HepG2 (cell line): ENCODE results near the gene LRRC3C. TPM values are rescaled to one million over a fixed set of nuclear protein-coding genes. Genes with fewer than 3 reads are reported as not detected.
A peak's percentile ranks its signal among the peaks of the same experiment; 100 is the strongest.

ENCODE experiments used
- ATAC-seq: fragments of 200-7000 bp; cut with Tn5 transposase; 3 replicates; pipeline ENCODE4 v1.9.1; 2020; ENCODE audit warnings: mild to moderate bottlenecking, moderate library complexity
- BruUV-seq: library from RNA; stranded (reverse); fragments of 400-500 nt; replicated peaks from 2 replicates; lab custom pipeline; 2021; lab: Mats Ljungman, UMichigan
- CTCF ChIA-PET: fragments of 300-600 bp; formaldehyde crosslinking; extraction: SDS; loops from one replicate; lab custom pipeline; 2021; ENCODE audit warnings: low total read pairs, inconsistent platforms, low intra/inter-chr PET ratio; lab: Yijun Ruan, JAX
- POLR2A ChIA-PET: fragments of 350-600 bp; sonication (Branson Sonifier 250); formaldehyde crosslinking; loops from one replicate; lab custom pipeline; 2020; ENCODE audit warnings: antibody characterized with exemption, inconsistent platforms; lab: Yijun Ruan, JAX
- DNase-seq: peaks from one replicate; pipeline ENCODE4 v3.0.0-alpha.2; 2015; ENCODE audit warnings: low spot score
- FAIRE-seq: peaks from 3 replicates; lab custom pipeline; 2011; peaks lifted over from hg19 to GRCh38; lab: Jason Lieb, UNC
- H2AFZ ChIP-seq: one replicate; pipeline ENCODE4 v1.6.1; 2011; ENCODE audit warnings: low read length, inconsistent platforms
- H3K27ac ChIP-seq: fragments of 300-600 bp; 3 replicates; pipeline ENCODE4 v1.8.0; 2011; ENCODE audit warnings: mixed run types, mild to moderate bottlenecking, mixed read lengths, low read length, inconsistent platforms; ENCODE audit not compliant: insufficient read depth; ENCODE audit errors: extremely low read length
- H3K27me3 ChIP-seq, 2 experiments: fragments of 200-600 bp in 1 of 2; 2 replicates in 1 of 2; 3 replicates in 1 of 2; pipeline versions ENCODE4 v1.6.0 to v1.8.0; 2011; ENCODE audit warnings: low read length in 2 of 2, mild to moderate bottlenecking in 2 of 2, moderate library complexity in 2 of 2, inconsistent platforms in 1 of 2; ENCODE audit not compliant: insufficient read depth in 2 of 2, control insufficient read depth in 1 of 2
- H3K36me3 ChIP-seq, 2 experiments: fragments of 200-600 bp in 1 of 2; replicated peaks in 1 of 2; 2 replicates in 1 of 2; 3 replicates in 1 of 2; pipeline versions ENCODE4 v1.5.1 to v1.8.0; 2011; ENCODE audit warnings: low read length in 2 of 2, inconsistent platforms in 1 of 2; ENCODE audit not compliant: insufficient read depth in 2 of 2, control insufficient read depth in 1 of 2
- H3K4me1 ChIP-seq: 2 replicates; pipeline ENCODE4 v1.5.1; 2012; ENCODE audit warnings: low read length, inconsistent platforms; ENCODE audit not compliant: insufficient read depth
- H3K4me2 ChIP-seq: 2 replicates; pipeline ENCODE4 v1.6.0; 2011; ENCODE audit warnings: low read depth, low read length, inconsistent platforms
- H3K4me3 ChIP-seq, 3 experiments: fragments of 200-600 bp in 1 of 3; sonication (generic), shearing (Covaris generic) in 1 of 3; replicated peaks in 1 of 3; 2 replicates each; pipeline ENCODE4 v1.5.1; 2011 to 2016; ENCODE audit warnings: low read length in 3 of 3, inconsistent platforms in 2 of 3, low read depth in 2 of 3, mild to moderate bottlenecking in 2 of 3, control low read depth in 1 of 3, mixed read lengths in 1 of 3; ENCODE audit not compliant: insufficient read depth in 1 of 3
- H3K79me2 ChIP-seq: one replicate; pipeline ENCODE4 v1.6.1; 2011; ENCODE audit warnings: low read length, inconsistent platforms; ENCODE audit not compliant: insufficient read depth
- H3K9ac ChIP-seq: 2 replicates; pipeline ENCODE4 v1.6.0; 2011; ENCODE audit warnings: mild to moderate bottlenecking, low read depth, low read length, inconsistent platforms; ENCODE audit not compliant: insufficient read depth
- H3K9me3 ChIP-seq: 2 replicates; pipeline ENCODE4 v1.5.1; 2012; ENCODE audit warnings: mild to moderate bottlenecking, low read length
- H4K20me1 ChIP-seq: 2 replicates; pipeline ENCODE4 v1.6.0; 2011; ENCODE audit warnings: inconsistent platforms, mild to moderate bottlenecking, low read length, moderate library complexity; ENCODE audit not compliant: insufficient read depth
- YEATS4 ChIP-seq: sonication (generic); formaldehyde crosslinking; IDR thresholded peaks from 2 replicates; pipeline ENCODE4 v1.4.0; 2020; ENCODE audit warnings: missing genetic modification reagents, borderline replicate concordance
- WGBS: methylation state at CpG from one replicate; pipeline ENCODE4 v1.1.6; 2017; ENCODE audit warnings: low lambda C conversion rate; 5-methylcytosine and 5-hydroxymethylcytosine counted together
- in situ Hi-C: cut with HindIII; loops from 2 replicates; pipeline ENCODE4 v1.10.0; 2017; ENCODE audit warnings: low pct_unique_long_range_greater_than_20kb; ENCODE audit not compliant: extremely low pct_ligation_motif_present
- intact Hi-C: fragments of 100-400 bp; cut with micrococcal nuclease; formaldehyde crosslinking; loops from one replicate; pipeline ENCODE4 v1.10.0; 2022; ENCODE audit not compliant: unreplicated experiment
- polyA plus RNA-seq, 8 experiments: library from polyadenylated mRNA; depleted of rRNA in 3 of 8; stranded (reverse) in 7 of 8; unstranded in 1 of 8; fragments of >200 nt; fragmentation: Illumina TruSeq in 4 of 8; extraction: Trizol in 4 of 8; gene quantifications; 2 replicates each; pipeline versions ENCODE4 v1.2.1 to v1.2.3, GENCODE V29; 2011 to 2016; ENCODE audit warnings: low read depth in 4 of 8, missing spikeins in 1 of 8, mixed read lengths in 1 of 8; ENCODE audit not compliant: insufficient read depth in 1 of 8
- total RNA-seq, 5 experiments: library from RNA; depleted of rRNA; stranded (reverse); fragments of >200 nt; fragmentation: Illumina TruSeq; extraction: Trizol; gene quantifications; 2 replicates each; pipeline ENCODE4 v1.2.3, GENCODE V29; 2016; ENCODE audit warnings: low read depth in 1 of 5
- TF ChIP-seq, protein P1 (sequence below): sonication (generic); formaldehyde crosslinking; IDR thresholded peaks from 2 replicates; pipeline ENCODE4 v1.5.1; 2020; ENCODE audit warnings: mild to moderate bottlenecking, missing genetic modification reagents, moderate library complexity
- TF ChIP-seq, protein P2 (sequence below): sonication (generic); formaldehyde crosslinking; conservative IDR thresholded peaks from 2 replicates; pipeline ENCODE4 v1.8.1; 2023; ENCODE audit warnings: missing genetic modification reagents

Gene LRRC3C
- total and polyA plus RNA-seq, 2 of the 13 experiments (the other 11 are each of a cell fraction or from before 2014, with no cell fraction given) = 0.17 TPM; not detected in 1

DNA sequence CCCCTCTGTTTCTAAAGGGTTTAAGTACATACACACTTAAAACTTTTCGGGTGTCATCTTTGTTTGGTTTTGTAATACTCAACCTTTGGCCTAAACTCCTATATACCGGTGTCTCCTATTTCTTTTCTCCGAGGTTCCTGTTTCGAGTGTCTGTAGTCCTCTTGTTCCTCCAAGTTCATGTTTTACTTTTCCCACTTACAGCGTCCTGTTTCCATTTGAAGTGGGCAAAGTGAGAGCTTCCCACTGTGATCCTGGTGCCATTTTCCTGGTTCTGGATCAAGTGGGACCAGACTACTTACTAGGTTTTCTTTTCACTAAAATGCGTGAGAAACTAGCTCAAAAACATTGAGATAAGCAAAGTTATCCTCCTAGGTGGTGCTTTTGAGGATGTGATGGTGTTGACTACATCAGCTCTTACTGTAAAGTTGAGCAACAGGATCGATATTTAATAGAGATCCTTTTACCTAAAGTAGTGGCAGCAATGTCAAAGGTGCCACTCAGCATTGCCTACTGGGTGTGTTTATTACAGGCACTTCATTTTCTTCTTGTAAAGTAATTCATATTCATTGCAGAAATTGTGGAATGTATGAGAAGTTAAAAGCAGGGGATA lies 54.3 kb downstream of the LRRC3C start (continued):
- TF ChIP-seq YEATS4 (CRISPR knock-in tag) = 0 out of 2 replicates have a peak, but pooled peaks have one; percentile 33

DNA sequence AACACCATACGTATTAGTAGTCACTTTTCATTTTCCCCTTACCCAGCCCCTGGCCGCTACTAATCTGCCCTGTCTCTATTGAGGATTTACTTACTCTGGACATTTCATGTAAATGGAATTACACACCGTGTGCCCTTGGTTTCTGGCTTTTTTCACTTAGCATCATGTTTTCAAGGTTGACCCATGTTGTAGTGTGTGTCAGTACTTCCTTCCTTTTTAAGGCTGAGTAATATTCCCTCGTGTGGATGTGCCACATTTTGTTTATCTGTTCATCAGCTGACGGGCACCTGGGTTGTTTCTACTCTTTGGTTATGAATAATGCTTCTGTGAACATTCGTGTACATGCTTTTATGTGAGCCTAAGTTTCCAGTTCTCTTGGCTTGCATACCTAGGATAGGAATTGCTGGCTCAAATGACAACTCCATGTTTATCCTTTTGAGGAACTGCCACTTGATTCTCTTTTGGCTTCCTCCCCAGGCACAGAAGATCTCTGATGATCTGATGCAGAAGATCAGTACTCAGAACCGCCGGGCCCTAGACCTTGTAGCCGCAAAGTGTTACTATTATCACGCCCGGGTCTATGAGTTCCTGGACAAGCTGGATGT lies 60.8 kb downstream of the LRRC3C start:
- POLR2A ChIA-PET = no interaction called here

More for the DNA sequence above, 60.8 kb downstream of the LRRC3C start:
- no peaks in the 10 kb centered on the region; the same call in 1 of the 2 replicates for H4K20me1 ChIP-seq
- H3K27me3 ChIP-seq = no peaks in the 10 kb centered on the region
- H3K4me2 ChIP-seq = no peak overlapping the region
- intact Hi-C loops = no loop called here
- no TSS peak for BruUV-seq
- no peak overlapping the region for H3K27ac ChIP-seq
- no peak overlapping the region for H3K9ac ChIP-seq
- H3K9me3 ChIP-seq = no peaks in the 10 kb centered on the region
- TF ChIP-seq, protein P1, sequence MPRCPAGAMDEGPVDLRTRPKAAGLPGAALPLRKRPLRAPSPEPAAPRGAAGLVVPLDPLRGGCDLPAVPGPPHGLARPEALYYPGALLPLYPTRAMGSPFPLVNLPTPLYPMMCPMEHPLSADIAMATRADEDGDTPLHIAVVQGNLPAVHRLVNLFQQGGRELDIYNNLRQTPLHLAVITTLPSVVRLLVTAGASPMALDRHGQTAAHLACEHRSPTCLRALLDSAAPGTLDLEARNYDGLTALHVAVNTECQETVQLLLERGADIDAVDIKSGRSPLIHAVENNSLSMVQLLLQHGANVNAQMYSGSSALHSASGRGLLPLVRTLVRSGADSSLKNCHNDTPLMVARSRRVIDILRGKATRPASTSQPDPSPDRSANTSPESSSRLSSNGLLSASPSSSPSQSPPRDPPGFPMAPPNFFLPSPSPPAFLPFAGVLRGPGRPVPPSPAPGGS = no peak
- TF ChIP-seq, protein P2, sequence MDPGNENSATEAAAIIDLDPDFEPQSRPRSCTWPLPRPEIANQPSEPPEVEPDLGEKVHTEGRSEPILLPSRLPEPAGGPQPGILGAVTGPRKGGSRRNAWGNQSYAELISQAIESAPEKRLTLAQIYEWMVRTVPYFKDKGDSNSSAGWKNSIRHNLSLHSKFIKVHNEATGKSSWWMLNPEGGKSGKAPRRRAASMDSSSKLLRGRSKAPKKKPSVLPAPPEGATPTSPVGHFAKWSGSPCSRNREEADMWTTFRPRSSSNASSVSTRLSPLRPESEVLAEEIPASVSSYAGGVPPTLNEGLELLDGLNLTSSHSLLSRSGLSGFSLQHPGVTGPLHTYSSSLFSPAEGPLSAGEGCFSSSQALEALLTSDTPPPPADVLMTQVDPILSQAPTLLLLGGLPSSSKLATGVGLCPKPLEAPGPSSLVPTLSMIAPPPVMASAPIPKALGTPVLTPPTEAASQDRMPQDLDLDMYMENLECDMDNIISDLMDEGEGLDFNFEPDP (CRISPR knock-in tag) = 0 out of 2 replicates have a peak, but pooled peaks have one; percentile 75
- 95% methylated on average over 11 of the region's 11 CpGs for WGBS
- no peaks in the 10 kb centered on the region for H3K4me1 ChIP-seq
- H3K79me2 ChIP-seq = peaks cover 4% of the 10 kb centered on the region
- FAIRE-seq (no peak), DNase-seq (no peak), ATAC-seq (no peak)
- in situ Hi-C loops = no loop called here
- no peak overlapping the region for H2AFZ ChIP-seq
- CTCF ChIA-PET = no interaction called here
- H3K4me3 ChIP-seq = no peak overlapping the region
- H3K36me3 ChIP-seq = peaks cover 64 to 95% of the 10 kb centered on the region in 2 experiments
